Measurements from ENCODE around the gene MYO16. TPM values are rescaled to one million over a fixed set of nuclear protein-coding genes. Genes with fewer than 3 reads are reported as not detected.

Gene MYO16
- total and polyA plus RNA-seq, 2 of the 4 experiments (the other 2 are of a cell fraction): under 0.01 to 0.03 TPM

GRCh38 chr13:109021558-109021957 lies 392.1 kb downstream of the MYO16 start:
- H3K9ac ChIP-seq (ENCODE audit: low read depth, low read length): no peak overlapping the region
- no peaks in the 10 kb centered on the region for H3K36me3 ChIP-seq (ENCODE audit: control insufficient read depth, insufficient read depth, low read length)
- no CpG with 5 or more reads among the region's 4 CpGs for WGBS, 2 experiments (ENCODE audit: extremely low coverage in 2 of 2, insufficient read length in 1 of 2)
- H3K14ac ChIP-seq (replicated peaks; ENCODE audit: low read depth, low read length): no peak overlapping the region
- no peak overlapping the region for H3K27ac ChIP-seq (ENCODE audit: insufficient read depth, low read length)
- H4K91ac ChIP-seq (ENCODE audit: insufficient read depth, low read depth, low read length): no peak overlapping the region
- H4K20me1 ChIP-seq (ENCODE audit: insufficient read depth, low read length): no peaks in the 10 kb centered on the region
- H2BK5ac ChIP-seq (ENCODE audit: low read depth, low read length, poor library complexity, severe bottlenecking): no peak overlapping the region
- H3K4me2 ChIP-seq (ENCODE audit: low read depth, low read length): no peak overlapping the region
- H3K4me3 ChIP-seq (ENCODE audit: insufficient read depth, low read depth, low read length): no peak overlapping the region
- H2AK5ac ChIP-seq (ENCODE audit: low read depth, low read length): no peak overlapping the region
- peak overlapping the region; percentile 3 for H2AFZ ChIP-seq (replicated peaks; ENCODE audit: low read length, poor library complexity)
- no peak overlapping the region for H2BK15ac ChIP-seq (ENCODE audit: low read depth, low read length)
- no peaks in the 10 kb centered on the region for H3K79me1 ChIP-seq (ENCODE audit: low read depth in 1 of 2, low read length in 2 of 2)
- H3K9me3 ChIP-seq (ENCODE audit: control insufficient read depth, insufficient read depth, low read length): peaks cover 2% of the 10 kb centered on the region; the same call in 1 of the 2 replicates
- in situ Hi-C loops (cut with MboI; ENCODE audit: low sequenced_read_pairs): no loop called here
- no peaks in the 10 kb centered on the region for H3K9me1 ChIP-seq (ENCODE audit: insufficient read depth, low read length)
- no peak overlapping the region for H3K4ac ChIP-seq (ENCODE audit: low read depth, low read length)
- no peak for TF ChIP-seq RFX5 (IDR thresholded peaks at IDR 0.05; ENCODE audit: low read depth, low read length)
- no peak for TF ChIP-seq BHLHE40 (IDR thresholded peaks at IDR 0.05; ENCODE audit: low read depth, low read length)
- no peak for TF ChIP-seq SMC3 (IDR thresholded peaks at IDR 0.05; ENCODE audit: low read depth, low read length)
- TF ChIP-seq MXI1 (IDR thresholded peaks at IDR 0.05; ENCODE audit: borderline replicate concordance, low read depth, low read length): no peak
- TF ChIP-seq USF2 (IDR thresholded peaks at IDR 0.05; ENCODE audit: low read depth, low read length): no peak
- TF ChIP-seq FOS (IDR thresholded peaks at IDR 0.05; ENCODE audit: low read depth, low read length): no peak
- H3K23ac ChIP-seq (ENCODE audit: low read depth, low read length): no peak overlapping the region
- no TSS peak for BruUV-seq (replicated peaks)
- CTCF ChIA-PET: no interaction called here
- H3K56ac ChIP-seq (ENCODE audit: extremely low read depth, insufficient read depth, low read length): no peak overlapping the region
- no peak overlapping the region for H4K5ac ChIP-seq (ENCODE audit: low read depth, low read length)
- intact Hi-C loops (cut with micrococcal nuclease): no loop called here
- DNase-seq (no peak), ATAC-seq (ENCODE audit: low read depth) (no peak)
- H4K8ac ChIP-seq (ENCODE audit: low read depth in 2 of 2, low read length in 2 of 2): no peak overlapping the region
- no peak overlapping the region for H2BK120ac ChIP-seq (ENCODE audit: low read depth, low read length)
- H3K18ac ChIP-seq (ENCODE audit: low read depth, low read length): no peak overlapping the region
- H3K4me1 ChIP-seq (ENCODE audit: control insufficient read depth, insufficient read depth, low read length): no peaks in the 10 kb centered on the region
- dilution Hi-C loops (cut with HindIII; ENCODE audit: low sequenced_read_pairs, unreplicated experiment): no loop called here
- peaks cover 3% of the 10 kb centered on the region; the same call in 1 of the 2 replicates for H3K27me3 ChIP-seq (ENCODE audit: control insufficient read depth, insufficient read depth, low read length)
- H2BK20ac ChIP-seq (ENCODE audit: low read depth, low read length): no peak overlapping the region
- POLR2A ChIA-PET (ENCODE audit: unreplicated experiment): no interaction called here
- no peak overlapping the region for H2AK9ac ChIP-seq (replicated peaks; ENCODE audit: low read depth, low read length, poor library complexity)
